CD4-positive, alpha-beta T cell (primary cell): ENCODE data around the gene RAX. TPM values are rescaled to one million over a fixed set of nuclear protein-coding genes. Genes with fewer than 3 reads are reported as not detected.

Experiments
- ATAC-seq: fragments of 200-7000 bp; cut with Tn5 transposase; one replicate; pipeline ENCODE4 v1.10.0; 2022; ENCODE audit warnings: mild to moderate bottlenecking; ENCODE audit not compliant: poor library complexity
- CTCF ChIA-PET: fragments of 350-600 bp; sonication (Branson Sonifier 250); formaldehyde crosslinking; loops from one replicate; lab custom pipeline; 2021; ENCODE audit warnings: antibody characterized with exemption, inconsistent platforms; lab: Charles Lee
- POLR2A ChIA-PET: fragments of 350-600 bp; sonication (Branson Sonifier 250); formaldehyde crosslinking; loops from one replicate; lab custom pipeline; 2021; ENCODE audit warnings: antibody characterized with exemption, inconsistent platforms; lab: Charles Lee
- DNase-seq, 14 experiments: peaks; one replicate each; pipeline ENCODE4 v3.0.0-alpha.2; 2013 to 2020; ENCODE audit warnings: mixed read lengths in 2 of 14
- H3K27ac ChIP-seq, 2 donors: one replicate each; pipeline versions ENCODE4 v1.5.1 to v1.7.0; 2013; ENCODE audit warnings: low read length in 2 of 2, low read depth in 1 of 2, mild to moderate bottlenecking in 1 of 2
- H3K27me3 ChIP-seq, 2 experiments: 1 replicate in 1 of 2; 2 replicates in 1 of 2; pipeline versions ENCODE4 v1.6.1 to v1.7.0; 2013; ENCODE audit warnings: low read length in 2 of 2, control low read depth in 1 of 2, mild to moderate bottlenecking in 1 of 2, moderate library complexity in 1 of 2; ENCODE audit not compliant: insufficient read depth in 2 of 2, control insufficient read depth in 1 of 2
- H3K36me3 ChIP-seq: one replicate; pipeline ENCODE4 v1.6.1; 2013; ENCODE audit warnings: low read length, control low read depth; ENCODE audit not compliant: insufficient read depth
- H3K4me1 ChIP-seq: one replicate; pipeline ENCODE4 v1.6.1; 2013; ENCODE audit warnings: low read length, control low read depth; ENCODE audit not compliant: insufficient read depth
- H3K4me3 ChIP-seq: one replicate; pipeline ENCODE4 v1.5.1; 2013; ENCODE audit warnings: mild to moderate bottlenecking, low read length, moderate library complexity
- H3K9me3 ChIP-seq, 2 experiments: 1 replicate in 1 of 2; 2 replicates in 1 of 2; pipeline versions ENCODE4 v1.6.1 to v1.7.0; 2013; ENCODE audit warnings: low read length in 2 of 2, mild to moderate bottlenecking in 2 of 2, control low read depth in 1 of 2, moderate library complexity in 1 of 2; ENCODE audit not compliant: control insufficient read depth in 1 of 2, insufficient read depth in 1 of 2
- H3K27ac Mint-ChIP-seq: one replicate; pipeline ENCODE4 v1.8.0; 2020; ENCODE audit warnings: mixed read lengths
- H3K27me3 Mint-ChIP-seq: one replicate; pipeline ENCODE4 v1.8.0; 2021; ENCODE audit warnings: mixed read lengths
- H3K36me3 Mint-ChIP-seq: one replicate; pipeline ENCODE4 v1.8.0; 2021; ENCODE audit warnings: low read depth, mixed read lengths
- H3K4me1 Mint-ChIP-seq: one replicate; pipeline ENCODE4 v1.8.0; 2021; ENCODE audit warnings: low read depth, mixed read lengths
- H3K4me3 Mint-ChIP-seq: one replicate; pipeline ENCODE4 v1.8.0; 2020; ENCODE audit warnings: mild to moderate bottlenecking, mixed read lengths
- H3K9me3 Mint-ChIP-seq: one replicate; pipeline ENCODE4 v1.8.0; 2020; ENCODE audit warnings: mixed read lengths
- intact Hi-C, 2 experiments: fragments of 100-400 bp; cut with DNase I in 1 of 2; cut with micrococcal nuclease in 1 of 2; formaldehyde crosslinking; loops; one replicate each; pipeline versions ENCODE4 v1.15.1 to v1.9.0; 2023 to 2025; cut with DNase I, micrococcal nuclease
- total RNA-seq, 174 experiments: library from RNA in 2 of 174; stranded (reverse) in 2 of 174; gene quantifications; one replicate each; pipeline ENCODE4 v1.2.3 and lab custom pipeline; 2021 to 2026
- TF ChIP-seq, protein P1 (sequence below): fragments of 200-600 bp; IDR thresholded peaks from one replicate; pipeline ENCODE4 v1.8.0; 2022; ENCODE audit warnings: antibody characterized with exemption, mild to moderate bottlenecking

Gene RAX
- total RNA-seq, 2 experiments from 2014 or later, result not detected

DNA sequence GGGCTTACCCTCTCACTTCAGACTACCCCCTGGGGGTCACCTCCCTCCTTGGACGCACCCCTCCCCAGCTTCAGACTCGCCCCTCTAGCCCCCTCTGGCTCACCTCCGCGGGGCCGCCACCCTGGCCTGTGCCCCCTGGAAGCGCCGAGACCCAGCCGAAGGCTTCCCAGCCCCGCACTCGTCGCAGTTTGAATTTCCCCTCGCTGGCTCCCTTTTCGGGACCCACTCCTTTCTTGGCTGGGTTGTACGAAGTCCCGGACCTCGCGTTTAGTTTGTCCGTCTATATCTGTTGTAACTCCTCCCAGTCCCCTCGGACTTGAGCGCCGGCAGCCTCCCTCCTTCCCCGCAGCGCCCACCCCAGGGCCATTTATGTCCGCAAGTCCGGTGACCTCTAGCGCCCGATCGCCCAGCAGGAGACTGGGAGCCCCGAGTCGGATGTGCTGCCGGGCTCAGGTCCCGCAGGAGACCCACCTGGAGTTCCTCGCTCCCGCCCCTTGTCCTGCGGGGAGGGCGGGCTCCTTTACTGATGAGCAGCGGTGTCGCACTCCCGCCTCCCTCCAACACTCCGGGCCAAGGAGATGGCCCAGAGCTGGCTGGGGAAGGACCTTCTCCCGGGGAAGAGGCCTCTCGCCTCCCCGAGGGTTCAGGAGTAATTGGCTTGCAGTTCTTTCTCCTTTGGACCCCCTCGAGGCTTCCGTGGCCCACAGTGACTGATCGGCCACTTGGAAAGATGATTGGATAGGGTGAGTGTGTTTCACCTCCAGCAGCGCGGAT is 692 bp upstream of the RAX start:
- Mint-ChIP-seq H3K36me3 (no peaks in the 10 kb centered on the region), H3K27me3 (peaks cover 81% of the 10 kb centered on the region), H3K27ac (no peak overlapping the region), H3K4me1 (peaks cover 22% of the 10 kb centered on the region), H3K9me3 (no peaks in the 10 kb centered on the region), H3K4me3 (no peak overlapping the region)
- TF ChIP-seq, protein P1, sequence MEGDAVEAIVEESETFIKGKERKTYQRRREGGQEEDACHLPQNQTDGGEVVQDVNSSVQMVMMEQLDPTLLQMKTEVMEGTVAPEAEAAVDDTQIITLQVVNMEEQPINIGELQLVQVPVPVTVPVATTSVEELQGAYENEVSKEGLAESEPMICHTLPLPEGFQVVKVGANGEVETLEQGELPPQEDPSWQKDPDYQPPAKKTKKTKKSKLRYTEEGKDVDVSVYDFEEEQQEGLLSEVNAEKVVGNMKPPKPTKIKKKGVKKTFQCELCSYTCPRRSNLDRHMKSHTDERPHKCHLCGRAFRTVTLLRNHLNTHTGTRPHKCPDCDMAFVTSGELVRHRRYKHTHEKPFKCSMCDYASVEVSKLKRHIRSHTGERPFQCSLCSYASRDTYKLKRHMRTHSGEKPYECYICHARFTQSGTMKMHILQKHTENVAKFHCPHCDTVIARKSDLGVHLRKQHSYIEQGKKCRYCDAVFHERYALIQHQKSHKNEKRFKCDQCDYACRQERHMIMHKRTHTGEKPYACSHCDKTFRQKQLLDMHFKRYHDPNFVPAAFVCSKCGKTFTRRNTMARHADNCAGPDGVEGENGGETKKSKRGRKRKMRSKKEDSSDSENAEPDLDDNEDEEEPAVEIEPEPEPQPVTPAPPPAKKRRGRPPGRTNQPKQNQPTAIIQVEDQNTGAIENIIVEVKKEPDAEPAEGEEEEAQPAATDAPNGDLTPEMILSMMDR, result no peak
- Histone ChIP-seq H3K4me3 (no peak overlapping the region), H3K27me3 (peaks cover 74 to 91% of the 10 kb centered on the region in 2 experiments), H3K36me3 (no peaks in the 10 kb centered on the region), H3K27ac (no peak overlapping the region), H3K9me3 (peaks cover 0 to 16% of the 10 kb centered on the region in 2 experiments), H3K4me1 (peaks cover 26% of the 10 kb centered on the region)
- CTCF ChIA-PET, result no interaction called here
- ATAC-seq, result no peak
- no peak for DNase-seq
- POLR2A ChIA-PET, result no interaction called here
- intact Hi-C loops, result no loop called here

DNA sequence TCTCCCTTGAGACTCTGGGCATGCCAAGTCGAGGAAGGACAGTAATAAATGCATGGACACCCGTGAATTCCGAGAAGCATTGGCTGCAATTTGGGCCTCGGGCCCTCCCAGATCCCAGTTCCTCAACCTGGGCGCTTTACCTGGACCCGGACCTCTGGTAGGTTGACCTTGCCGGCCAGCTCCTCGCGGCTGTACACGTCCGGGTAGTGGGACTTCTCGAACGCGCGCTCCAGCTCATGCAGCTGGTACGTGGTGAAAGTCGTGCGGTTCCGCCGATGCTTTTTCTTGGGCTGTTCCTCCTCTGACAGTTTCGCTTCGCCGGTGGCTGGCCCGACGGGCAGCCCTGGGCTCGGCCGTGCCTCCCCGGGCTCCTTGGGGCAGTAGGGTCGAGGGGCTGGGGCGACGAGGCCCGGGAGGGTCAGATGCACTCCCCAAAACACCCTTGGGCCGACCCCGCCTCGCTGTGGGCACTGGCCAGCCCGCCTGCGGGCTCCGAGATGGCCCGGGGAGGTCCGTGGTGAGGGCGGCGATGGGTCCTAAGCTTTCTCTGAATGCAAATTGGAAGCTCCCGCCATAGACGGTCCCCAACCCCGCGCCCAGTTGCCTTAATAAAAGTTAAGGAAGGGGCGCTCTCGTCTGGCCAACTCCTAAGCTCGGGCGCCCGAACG is 899 bp downstream of the RAX start:
- ATAC-seq (no peak), DNase-seq (peak in 1 of 14 experiments; percentile 11)
- peaks cover 83% of the 10 kb centered on the region for H3K27me3 Mint-ChIP-seq
- Histone ChIP-seq H3K4me1 (peaks cover 35% of the 10 kb centered on the region), H3K4me3 (no peak overlapping the region), H3K27me3 (peaks cover 76 to 93% of the 10 kb centered on the region in 2 experiments), H3K27ac (no peak overlapping the region), H3K9me3 (peaks cover 0 to 32% of the 10 kb centered on the region in 2 experiments), H3K36me3 (no peaks in the 10 kb centered on the region)
- H3K27ac Mint-ChIP-seq, result no peak overlapping the region
- H3K9me3 Mint-ChIP-seq, result no peaks in the 10 kb centered on the region
- no peaks in the 10 kb centered on the region for H3K36me3 Mint-ChIP-seq
- ChIA-PET POLR2A (no interaction called here), CTCF (no interaction called here)
- TF ChIP-seq, protein P1, result no peak
- peaks cover 34% of the 10 kb centered on the region for H3K4me1 Mint-ChIP-seq
- H3K4me3 Mint-ChIP-seq, result peak overlapping the region; percentile 11
- intact Hi-C loops, result no loop called here

DNA sequence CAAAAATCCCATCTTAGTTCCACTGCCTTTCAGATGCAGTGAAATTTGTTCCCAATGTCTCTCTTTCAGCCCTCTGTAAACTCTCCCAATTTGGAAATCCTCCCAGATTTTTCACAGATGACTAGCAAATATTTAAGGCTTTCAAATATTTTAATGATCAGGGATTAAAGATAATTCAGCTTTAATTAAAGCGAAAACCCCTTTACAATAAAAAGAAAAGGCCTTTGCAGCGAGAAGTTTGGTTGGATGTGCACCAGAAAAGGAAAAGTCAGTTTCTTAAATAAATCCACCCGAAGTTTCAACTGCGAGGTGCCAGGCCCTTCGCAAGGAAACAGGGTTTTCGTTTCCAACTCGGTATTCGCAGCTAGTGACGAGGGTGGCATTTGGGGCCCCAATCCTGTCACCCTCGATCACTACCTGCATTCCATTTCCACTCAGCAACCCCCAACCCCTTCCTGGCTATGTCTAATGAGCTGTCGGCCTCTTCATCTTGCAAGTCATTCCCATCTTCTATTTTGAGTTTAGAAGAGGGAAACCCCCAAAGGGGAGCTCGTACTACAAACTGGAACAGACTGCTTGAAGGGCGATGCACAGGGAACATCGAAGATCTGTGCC is 1.5 kb downstream of the RAX start:
- Mint-ChIP-seq H3K36me3 (no peaks in the 10 kb centered on the region), H3K4me1 (peaks cover 38% of the 10 kb centered on the region), H3K27me3 (peaks cover 85% of the 10 kb centered on the region), H3K27ac (no peak overlapping the region), H3K4me3 (peak overlapping the region; percentile 11), H3K9me3 (no peaks in the 10 kb centered on the region)
- TF ChIP-seq, protein P1, result no peak
- Histone ChIP-seq H3K27ac (no peak overlapping the region), H3K4me1 (peaks cover 35% of the 10 kb centered on the region), H3K36me3 (no peaks in the 10 kb centered on the region), H3K4me3 (no peak overlapping the region), H3K27me3 (peaks cover 79 to 93% of the 10 kb centered on the region in 2 experiments), H3K9me3 (peaks cover 0 to 32% of the 10 kb centered on the region in 2 experiments)
- DNase-seq, result no peak
- intact Hi-C loops, result no loop called here
- no peak for ATAC-seq
- CTCF ChIA-PET, result no interaction called here
- POLR2A ChIA-PET, result no interaction called here
